PC-3 (cell line): Measurements from ENCODE around the gene SPNS3.

Experiments used
- CTCF ChIP-seq: fragments of 300-600 bp; sonication (generic); conservative IDR thresholded peaks from 2 replicates; pipeline ENCODE4 v1.5.1; 2017; ENCODE audit warnings: antibody characterized with exemption, low read depth, mild to moderate bottlenecking, low read length
- EZH2 ChIP-seq: fragments of 300-600 bp; sonication (generic); IDR thresholded peaks from one replicate; pipeline ENCODE4 v1.6.1; 2017; ENCODE audit warnings: antibody characterized with exemption, mild to moderate bottlenecking, low read length; ENCODE audit not compliant: unreplicated experiment

GRCh38 chr17:4534928-4535666 is 101.4 kb downstream of the SPNS3 start:
- TF ChIP-seq CTCF (no peak), EZH2 (no peak)
